COLO668 (cell line): ENCODE results near the gene GAS2L1.

Experiments
- DNase-seq: peaks from one replicate; lab custom pipeline; 2025; ENCODE audit not compliant: unreplicated experiment; lab: John Stamatoyannopoulos, UW

The GAS2L1 gene

DNA sequence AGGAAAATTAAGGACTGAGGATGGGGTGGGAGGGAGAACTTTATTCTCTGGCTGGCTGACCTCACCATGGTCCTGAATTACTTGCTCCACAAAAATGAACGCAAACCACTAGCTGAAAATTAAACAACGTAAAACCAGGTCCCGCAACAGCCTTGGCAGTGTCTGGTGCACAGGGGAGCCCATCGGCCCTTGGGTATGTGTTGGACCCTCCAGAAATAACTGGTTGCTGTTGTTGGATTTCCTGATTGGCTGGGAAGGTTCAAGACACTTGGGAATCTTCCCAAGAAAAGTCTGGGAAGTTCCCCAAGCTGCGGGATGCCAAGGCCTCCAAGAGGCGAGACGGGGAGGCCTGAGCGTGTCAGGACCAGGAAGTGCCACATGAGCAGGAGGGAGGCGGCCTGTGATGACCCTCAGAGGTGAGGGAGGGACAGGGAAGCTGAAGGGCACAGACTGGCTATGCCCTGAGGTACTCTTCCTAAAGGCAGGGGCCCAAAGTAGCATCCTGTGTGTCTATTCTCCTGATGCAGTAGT, 19.4 kb downstream of the GAS2L1 start:
- no peak for DNase-seq

- no peak for DNase-seq
These were observed 20.0 kb downstream of the GAS2L1 start for GRCh38 chr22:29326481-29326880.

DNA sequence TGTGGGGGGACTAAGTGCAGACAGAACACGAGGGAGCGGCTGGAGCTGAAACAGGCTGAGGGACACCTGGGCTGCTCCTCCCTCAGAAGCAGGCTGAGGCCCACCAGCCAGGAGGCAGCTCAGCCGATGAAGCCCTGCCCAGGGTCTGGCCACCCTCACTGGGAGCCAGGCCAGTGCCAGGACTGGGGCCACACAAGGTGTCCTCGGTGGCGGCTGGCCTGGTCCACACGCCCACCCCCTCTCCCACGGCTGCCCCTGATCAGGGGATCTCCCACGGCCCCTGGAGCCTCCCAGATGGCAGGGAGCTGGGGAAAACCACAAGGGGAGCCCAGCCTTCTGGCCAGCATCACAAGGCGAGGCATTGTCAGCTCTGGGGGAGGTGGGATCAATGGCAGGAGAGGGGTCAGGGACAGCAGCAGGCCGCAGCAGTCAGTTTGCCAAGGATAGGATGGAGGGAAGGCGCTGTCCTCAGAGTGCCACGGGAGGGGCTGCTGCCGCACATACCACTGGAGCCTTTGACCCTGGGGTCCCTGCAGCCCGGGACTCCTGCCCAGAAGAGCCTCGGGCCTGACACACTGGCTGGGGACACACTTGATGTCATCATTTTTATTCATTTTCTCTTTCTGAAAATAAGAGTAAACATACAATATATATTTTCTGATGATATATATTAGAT, 20.8 kb downstream of the GAS2L1 start:
- DNase-seq = no peak

DNA sequence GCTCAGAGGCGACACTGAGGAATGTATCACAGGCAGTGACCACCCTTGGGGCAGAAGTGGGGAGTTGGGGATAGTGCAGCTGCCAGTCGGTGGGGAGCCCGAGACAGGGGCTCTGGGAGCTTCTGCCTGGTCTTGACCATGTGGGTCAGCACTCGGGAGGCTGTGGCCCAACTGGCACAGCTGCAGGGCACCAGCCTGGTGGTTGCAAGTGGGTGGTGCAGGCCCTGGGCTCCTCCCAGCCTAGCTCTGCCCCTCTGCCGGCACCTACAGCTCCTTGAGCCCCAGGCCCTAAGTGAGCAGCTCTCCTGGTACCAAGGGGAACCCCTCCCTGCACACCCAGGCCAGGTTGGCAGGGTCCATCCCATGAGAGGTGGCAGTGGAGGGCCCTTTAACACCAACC, 21.6 kb downstream of the GAS2L1 start:
- no peak for DNase-seq

DNA sequence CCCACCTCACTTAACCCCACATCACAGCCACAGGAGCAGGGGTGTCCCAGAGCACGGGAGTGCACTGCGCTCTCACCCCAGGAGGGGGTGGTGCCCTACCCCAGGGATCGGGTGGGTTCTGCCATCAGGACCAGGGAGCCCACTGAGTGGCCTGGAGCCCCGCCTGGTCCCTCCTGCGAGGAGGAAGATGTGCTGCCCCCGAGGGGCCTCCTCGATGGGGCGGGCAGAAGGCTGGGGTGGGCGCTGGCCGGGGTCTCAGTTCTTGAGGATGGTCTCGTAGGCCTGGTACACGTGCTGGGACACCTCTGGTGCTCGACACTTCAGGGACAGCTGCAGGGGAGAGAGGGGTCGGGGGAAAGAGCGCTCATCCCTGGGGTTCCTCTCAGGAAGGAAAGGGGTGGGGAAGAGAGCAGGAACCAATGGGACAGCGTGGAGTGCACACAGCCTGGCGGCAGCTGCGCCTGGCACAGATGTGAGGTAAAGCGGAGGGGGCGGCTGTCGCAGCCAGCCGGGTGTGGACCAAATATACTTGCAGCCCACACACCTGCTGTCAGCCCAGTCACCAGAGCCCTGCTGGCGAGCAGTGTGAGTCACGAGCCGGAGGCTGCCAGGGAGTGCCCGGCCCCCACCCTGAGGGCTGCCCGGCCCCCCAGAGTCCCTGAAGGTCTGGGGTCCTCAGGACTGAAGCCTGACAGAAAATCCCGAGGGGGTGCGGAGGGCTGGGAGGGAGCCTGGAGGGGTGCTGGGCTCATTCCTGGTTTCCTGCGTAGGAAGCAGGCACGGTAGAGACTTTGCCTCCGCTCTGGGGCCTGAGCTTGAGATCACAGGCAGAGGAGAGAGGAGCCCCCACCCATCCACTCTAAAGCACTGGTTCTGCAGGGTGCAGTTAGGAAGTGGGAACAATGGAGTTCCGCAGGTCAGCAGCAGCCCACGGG, 22.4 kb downstream of the GAS2L1 start:
- no peak for DNase-seq

DNA sequence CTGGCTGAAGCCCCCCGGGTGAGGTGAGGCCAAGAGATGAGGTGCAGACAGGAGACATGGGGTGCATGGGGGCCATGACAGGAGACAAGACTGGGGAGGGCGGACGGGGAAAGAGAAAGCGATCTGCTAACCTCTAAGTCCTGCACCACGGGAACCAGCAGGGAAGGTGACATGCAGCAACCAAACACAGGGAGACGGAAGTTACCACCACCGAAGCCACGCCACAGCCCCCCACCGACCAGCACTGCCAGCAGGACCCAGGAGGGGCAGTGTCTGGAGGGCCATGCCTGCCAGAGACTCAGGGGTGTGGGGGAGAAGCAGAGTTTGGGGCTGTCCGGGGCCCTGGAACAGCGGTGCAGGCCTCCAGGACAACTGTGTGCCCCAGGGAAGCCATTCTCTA, 23.1 kb downstream of the GAS2L1 start:
- DNase-seq = no peak

GRCh38 chr22:29330291-29330690, 23.8 kb downstream of the GAS2L1 start:
- no peak for DNase-seq

GRCh38 chr22:29330753-29331152, 24.3 kb downstream of the GAS2L1 start:
- no peak for DNase-seq

GRCh38 chr22:29331213-29331612, 24.8 kb downstream of the GAS2L1 start:
- no peak for DNase-seq

DNA sequence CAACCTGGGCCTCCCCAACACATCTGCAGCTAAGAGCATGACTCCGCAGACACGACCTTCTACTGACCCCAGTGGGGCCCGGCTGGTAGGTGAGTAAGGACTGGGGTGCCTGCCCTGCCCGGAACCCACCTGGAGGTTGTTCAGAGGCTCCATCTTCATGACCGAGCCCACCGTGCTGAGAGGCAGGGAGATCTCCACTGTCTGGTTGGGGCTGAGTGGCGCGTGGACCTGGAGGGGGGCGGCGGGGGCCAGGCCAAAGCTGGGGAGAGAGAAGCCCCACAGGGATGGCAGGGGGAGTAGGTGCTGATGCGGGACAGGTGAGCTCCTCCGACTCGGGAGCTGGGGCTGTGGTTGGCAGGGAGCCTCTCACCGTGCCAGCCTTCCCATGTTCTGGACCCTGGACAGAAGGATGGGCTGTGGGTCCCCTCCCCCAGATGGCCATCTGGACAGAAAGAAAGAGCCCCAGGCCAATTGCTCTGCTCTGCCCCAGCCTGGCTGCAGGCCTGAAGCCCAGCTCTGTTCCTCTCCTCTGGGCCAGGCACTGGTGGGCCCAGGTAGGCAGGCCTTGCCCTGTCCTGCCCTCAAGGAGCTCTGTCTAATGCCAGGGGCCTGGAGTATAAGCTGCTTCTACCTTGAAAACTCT, 25.3 kb downstream of the GAS2L1 start:
- no peak for DNase-seq

DNA sequence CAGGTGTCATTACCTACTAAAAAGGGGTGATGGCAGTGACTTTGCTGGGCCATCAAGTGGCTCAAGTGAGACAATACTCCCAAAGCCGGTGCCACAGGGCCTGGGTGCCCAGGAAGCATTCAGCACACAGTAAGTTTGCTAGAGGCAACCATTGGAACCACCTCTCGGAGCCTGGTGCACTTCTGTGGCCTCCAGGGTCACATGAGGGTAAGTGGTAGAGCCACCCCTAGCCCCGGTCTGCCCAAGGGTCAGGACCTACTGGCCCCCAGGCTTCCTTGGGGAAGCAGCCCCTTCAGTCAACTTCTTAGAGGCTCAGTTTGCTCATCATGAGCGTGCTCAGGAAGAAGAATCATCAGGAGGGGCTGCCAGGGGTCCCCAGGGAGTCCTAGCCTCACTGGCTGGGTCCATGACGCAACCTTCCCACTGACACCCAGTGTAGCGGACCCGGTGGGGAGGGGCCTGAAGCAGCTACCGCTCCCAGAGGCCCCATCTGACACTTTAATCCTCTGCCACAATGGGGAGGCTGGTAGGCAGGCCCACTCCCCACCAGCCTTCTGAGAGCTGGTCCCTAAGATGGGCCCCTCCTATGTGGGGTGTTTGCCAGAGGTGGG, 26.5 kb downstream of the GAS2L1 start:
- no peak for DNase-seq

GRCh38 chr22:29334148-29334547, 27.7 kb downstream of the GAS2L1 start:
- no peak for DNase-seq

GRCh38 chr22:29334696-29335344, 28.4 kb downstream of the GAS2L1 start:
- DNase-seq = peak; percentile 25

GRCh38 chr22:29335656-29336055, 29.2 kb downstream of the GAS2L1 start:
- DNase-seq = no peak

- DNase-seq = no peak
These were observed 30.5 kb downstream of the GAS2L1 start for GRCh38 chr22:29336751-29337490.

DNA sequence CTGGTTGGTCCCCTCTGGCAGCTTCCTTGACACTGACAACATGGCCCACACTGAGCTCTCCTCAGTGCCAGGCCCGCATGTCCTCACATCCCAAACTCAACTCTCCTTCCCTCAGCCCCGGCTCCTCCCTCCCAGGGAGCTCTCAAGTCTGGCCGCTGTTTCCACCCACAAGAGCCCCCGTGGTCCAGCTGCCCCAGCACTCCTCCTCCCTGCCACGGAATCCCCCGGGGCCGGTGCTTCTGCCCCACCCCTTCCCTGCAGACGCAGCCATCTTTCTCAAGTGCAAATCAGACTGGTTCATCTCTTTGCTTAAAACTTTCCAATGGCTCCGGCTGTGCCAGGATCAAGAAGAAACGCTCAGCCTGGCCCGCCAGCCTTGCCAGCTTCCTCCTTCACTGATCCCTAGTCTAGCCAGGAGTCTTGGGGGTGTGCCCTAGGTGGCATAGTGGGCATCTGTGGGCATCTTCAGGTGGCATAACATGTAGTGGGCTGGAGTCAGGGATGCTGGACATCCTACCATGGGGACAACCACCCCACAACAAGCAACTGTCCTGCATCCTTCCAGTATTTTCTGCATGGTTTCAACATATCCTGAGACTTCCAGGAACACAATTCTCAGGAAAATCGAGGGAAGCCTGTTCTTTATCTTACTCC, 31.3 kb downstream of the GAS2L1 start:
- DNase-seq = no peak

DNA sequence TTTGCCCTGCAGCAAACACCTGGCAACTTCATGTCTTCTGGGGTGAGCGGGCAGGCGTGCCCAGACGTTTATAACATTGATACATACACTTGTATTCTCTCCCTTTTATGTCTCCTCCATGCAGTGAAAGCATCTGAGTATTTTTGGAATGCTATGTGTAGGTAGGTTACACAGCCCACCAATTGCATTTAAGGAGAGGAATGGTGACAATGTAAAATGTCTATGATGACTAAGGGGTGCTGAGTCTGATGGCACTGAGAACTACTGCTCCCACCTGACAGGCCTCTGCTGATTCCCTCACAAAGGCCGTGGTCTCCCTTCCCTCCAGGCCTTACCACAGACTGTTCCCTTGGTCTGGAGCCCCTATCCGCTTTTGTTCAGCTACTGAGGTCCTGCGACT, 31.9 kb downstream of the GAS2L1 start:
- DNase-seq = no peak

- DNase-seq = no peak
These were observed 33.2 kb downstream of the GAS2L1 start for GRCh38 chr22:29339381-29340235.

GRCh38 chr22:29340566-29340965, 34.1 kb downstream of the GAS2L1 start:
- no peak for DNase-seq
